Mesenchymal stem cell (in vitro differentiated cells and primary cell): ENCODE results near the gene VPS16.
"Not testable (repeated sequence)": the region's sequence is repeated elsewhere in the genome, so short reads cannot be mapped to it uniquely, and the experiment has no call there.

ENCODE experiments used
- DNase-seq: peaks from one replicate; pipeline ENCODE4 v3.0.0-alpha.2; 2013
- H2AFZ ChIP-seq: one replicate; pipeline ENCODE4 v1.6.1; 2013; ENCODE audit warnings: low read depth, mild to moderate bottlenecking, control low read depth, inconsistent platforms, low read length, moderate library complexity
- H2AK5ac ChIP-seq: 2 replicates; pipeline ENCODE4 v1.6.1; 2013; ENCODE audit warnings: low read length, moderate library complexity, mild to moderate bottlenecking, inconsistent platforms; ENCODE audit not compliant: severe bottlenecking
- H2BK120ac ChIP-seq: one replicate; pipeline ENCODE4 v1.6.1; 2013; ENCODE audit warnings: low read depth, mild to moderate bottlenecking, inconsistent platforms, low read length, moderate library complexity
- H2BK12ac ChIP-seq, 2 experiments: one replicate each; pipeline ENCODE4 v1.6.1; 2013; ENCODE audit warnings: inconsistent platforms in 2 of 2, low read length in 2 of 2, mild to moderate bottlenecking in 2 of 2, moderate library complexity in 2 of 2, control low read depth in 1 of 2
- H2BK15ac ChIP-seq: one replicate; pipeline ENCODE4 v1.6.1; 2013; ENCODE audit warnings: mild to moderate bottlenecking, low read depth, inconsistent platforms; ENCODE audit not compliant: poor library complexity, severe bottlenecking
- H2BK5ac ChIP-seq: 2 replicates; pipeline ENCODE4 v1.6.1; 2013; ENCODE audit warnings: low read depth, mild to moderate bottlenecking, low read length, control low read depth, inconsistent platforms; ENCODE audit not compliant: poor library complexity, severe bottlenecking
- H3K14ac ChIP-seq, 2 experiments: one replicate each; pipeline ENCODE4 v1.6.1; 2013; ENCODE audit warnings: inconsistent platforms in 2 of 2, low read length in 2 of 2, control low read depth in 1 of 2, mild to moderate bottlenecking in 1 of 2, moderate library complexity in 1 of 2
- H3K18ac ChIP-seq, 2 experiments: one replicate each; pipeline ENCODE4 v1.6.1; 2013; ENCODE audit warnings: inconsistent platforms in 2 of 2, low read length in 2 of 2, control low read depth in 1 of 2, low read depth in 1 of 2, mild to moderate bottlenecking in 1 of 2
- H3K23ac ChIP-seq, 2 experiments: one replicate each; pipeline ENCODE4 v1.6.1; 2013; ENCODE audit warnings: inconsistent platforms in 2 of 2, low read length in 2 of 2, mild to moderate bottlenecking in 2 of 2, moderate library complexity in 2 of 2, control low read depth in 1 of 2
- H3K27ac ChIP-seq: 2 replicates; pipeline ENCODE4 v1.5.1; 2013; ENCODE audit warnings: mild to moderate bottlenecking, moderate library complexity, low read length, control low read depth, inconsistent platforms; ENCODE audit not compliant: poor library complexity, severe bottlenecking
- H3K27me3 ChIP-seq, 2 experiments: 2 replicates each; pipeline versions ENCODE4 v1.6.1 to v1.7.0; 2013; ENCODE audit warnings: low read length in 2 of 2, mild to moderate bottlenecking in 2 of 2, moderate library complexity in 2 of 2, control low read depth in 1 of 2, inconsistent platforms in 1 of 2; ENCODE audit not compliant: control insufficient read depth in 1 of 2, insufficient read depth in 1 of 2
- H3K36me3 ChIP-seq, 2 experiments: 2 replicates each; pipeline versions ENCODE4 v1.6.1 to v1.7.0; 2013; ENCODE audit warnings: low read length in 2 of 2, control low read depth in 1 of 2, inconsistent platforms in 1 of 2, low read depth in 1 of 2, mild to moderate bottlenecking in 1 of 2; ENCODE audit not compliant: insufficient read depth in 2 of 2, control insufficient read depth in 1 of 2
- H3K4ac ChIP-seq, 2 experiments: one replicate each; pipeline ENCODE4 v1.6.1; 2013; ENCODE audit warnings: inconsistent platforms in 2 of 2, low read length in 2 of 2, mild to moderate bottlenecking in 2 of 2, moderate library complexity in 2 of 2, control low read depth in 1 of 2, low read depth in 1 of 2
- H3K4me1 ChIP-seq: 2 replicates; pipeline ENCODE4 v1.6.1; 2013; ENCODE audit warnings: low read depth, low read length, control low read depth; ENCODE audit not compliant: control insufficient read depth, insufficient read depth
- H3K4me2 ChIP-seq: 2 replicates; pipeline ENCODE4 v1.6.1; 2013; ENCODE audit warnings: low read length, mild to moderate bottlenecking, inconsistent platforms; ENCODE audit not compliant: poor library complexity, severe bottlenecking
- H3K4me3 ChIP-seq, 2 experiments: 2 replicates each; pipeline versions ENCODE4 v1.5.1 to v1.7.0; 2013; ENCODE audit warnings: low read length in 2 of 2, mild to moderate bottlenecking in 2 of 2, control low read depth in 1 of 2, low read depth in 1 of 2; ENCODE audit not compliant: insufficient read depth in 1 of 2
- H3K79me1 ChIP-seq: replicated peaks from 2 replicates; pipeline ENCODE4 v1.6.1; 2013; ENCODE audit warnings: mild to moderate bottlenecking, control low read depth, low read length, inconsistent platforms; ENCODE audit not compliant: poor library complexity, severe bottlenecking
- H3K9ac ChIP-seq: 2 replicates; pipeline ENCODE4 v1.7.0; 2013; ENCODE audit warnings: mild to moderate bottlenecking, low read length, moderate library complexity
- H3K9me3 ChIP-seq: 2 replicates; pipeline ENCODE4 v1.7.0; 2013; ENCODE audit warnings: mild to moderate bottlenecking, low read length; ENCODE audit not compliant: control insufficient read depth
- H4K8ac ChIP-seq: one replicate; pipeline ENCODE4 v1.6.1; 2013; ENCODE audit warnings: inconsistent platforms, mild to moderate bottlenecking, low read length, moderate library complexity
- H4K91ac ChIP-seq: one replicate; pipeline ENCODE4 v1.6.1; 2013; ENCODE audit warnings: mild to moderate bottlenecking, low read length, inconsistent platforms
- WGBS: methylation state at CpG from one replicate; pipeline ENCODE4 v1.1.7; 2013; ENCODE audit warnings: mixed read lengths; 5-methylcytosine and 5-hydroxymethylcytosine counted together

The VPS16 gene

GRCh38 chr20:2805689-2806350 lies 34.7 kb upstream of the VPS16 start:
- Histone ChIP-seq H3K4me2 (no peak overlapping the region), H2BK120ac (no peak overlapping the region), H2BK15ac (no peak overlapping the region), H3K4me3 (no peak overlapping the region), H2BK5ac (no peak overlapping the region), H3K9ac (no peak overlapping the region), H4K8ac (no peak overlapping the region), H3K4me1 (peaks cover 14% of the 10 kb centered on the region), H3K79me1 (no peaks in the 10 kb centered on the region), H3K18ac (peak overlapping the region in 1 of 2 experiments; percentile 24), H4K91ac (no peak overlapping the region), H3K27me3 (peaks cover 40 to 62% of the 10 kb centered on the region in 2 experiments), H3K36me3 (peaks cover 0 to 5% of the 10 kb centered on the region in 2 experiments), H3K27ac (no peak overlapping the region), H3K23ac (peak overlapping the region in 1 of 2 experiments; percentile 80), H2AK5ac (no peak overlapping the region), H3K9me3 (peaks cover under 1% of the 10 kb centered on the region), H2AFZ (no peak overlapping the region), H3K4ac (no peak overlapping the region), H3K14ac (no peak overlapping the region), H2BK12ac (peak overlapping the region in 1 of 2 experiments; percentile 25)
- WGBS, result 18% methylated on average over 18 of the region's 22 CpGs
- DNase-seq, result no peak

GRCh38 chr20:2806351-2806701 lies 34.2 kb upstream of the VPS16 start:
- Histone ChIP-seq H2AFZ (no peak overlapping the region), H3K4me2 (no peak overlapping the region), H3K4me3 (no peak overlapping the region), H3K4ac (no peak overlapping the region), H3K18ac (no peak overlapping the region), H3K14ac (no peak overlapping the region), H4K8ac (no peak overlapping the region), H2AK5ac (no peak overlapping the region), H3K27me3 (peaks cover 39 to 57% of the 10 kb centered on the region in 2 experiments), H2BK12ac (no peak overlapping the region), H3K23ac (no peak overlapping the region), H2BK5ac (no peak overlapping the region), H3K4me1 (peaks cover 14% of the 10 kb centered on the region), H3K9me3 (peaks cover 5% of the 10 kb centered on the region), H3K36me3 (peaks cover 0 to 5% of the 10 kb centered on the region in 2 experiments), H3K9ac (no peak overlapping the region), H2BK120ac (no peak overlapping the region), H4K91ac (no peak overlapping the region), H3K27ac (no peak overlapping the region), H3K79me1 (no peaks in the 10 kb centered on the region), H2BK15ac (no peak overlapping the region)
- no peak for DNase-seq
- 51% methylated on average over 4 of the region's 4 CpGs for WGBS

GRCh38 chr20:2807019-2807418 lies 33.5 kb upstream of the VPS16 start:
- Histone ChIP-seq H3K36me3 (peaks cover 0 to 5% of the 10 kb centered on the region in 2 experiments), H3K79me1 (no peaks in the 10 kb centered on the region), H4K8ac (no peak overlapping the region), H2BK12ac (no peak overlapping the region), H3K9me3 (peaks cover 11% of the 10 kb centered on the region), H3K27me3 (peaks cover 36 to 56% of the 10 kb centered on the region in 2 experiments), H2BK5ac (no peak overlapping the region), H3K4me3 (no peak overlapping the region), H3K4ac (no peak overlapping the region), H4K91ac (no peak overlapping the region), H3K27ac (no peak overlapping the region), H3K18ac (no peak overlapping the region), H3K4me2 (no peak overlapping the region), H2AFZ (no peak overlapping the region), H3K9ac (no peak overlapping the region), H2BK15ac (no peak overlapping the region), H3K23ac (no peak overlapping the region), H3K4me1 (peaks cover 14% of the 10 kb centered on the region), H2BK120ac (no peak overlapping the region), H2AK5ac (no peak overlapping the region), H3K14ac (no peak overlapping the region)
- WGBS, result 75% methylated on average over 4 of the region's 4 CpGs
- no peak for DNase-seq

- H4K91ac ChIP-seq, H2BK120ac ChIP-seq, H4K8ac ChIP-seq, H3K9ac ChIP-seq, H2BK12ac ChIP-seq, H3K27ac ChIP-seq, H2AFZ ChIP-seq, H2AK5ac ChIP-seq, H2BK15ac ChIP-seq, H2BK5ac ChIP-seq, H3K18ac ChIP-seq, H3K79me1 ChIP-seq, H3K4me2 ChIP-seq, H3K14ac ChIP-seq, H3K23ac ChIP-seq, H3K4ac ChIP-seq, H3K36me3 ChIP-seq, H3K4me3 ChIP-seq, DNase-seq: not testable (repeated sequence)
- 89% methylated on average over 6 of the region's 9 CpGs for WGBS
- Histone ChIP-seq H3K4me1 (peaks cover 14% of the 10 kb centered on the region), H3K9me3 (peaks cover 18% of the 10 kb centered on the region), H3K27me3 (peaks cover 36 to 49% of the 10 kb centered on the region in 2 experiments)
These were observed 32.6 kb upstream of the VPS16 start for GRCh38 chr20:2807929-2808328.
